ENCODE results near the gene DUS1L.
A peak's percentile ranks its signal among the peaks of the same experiment; 100 is the strongest.

DUS1L gene

DNA sequence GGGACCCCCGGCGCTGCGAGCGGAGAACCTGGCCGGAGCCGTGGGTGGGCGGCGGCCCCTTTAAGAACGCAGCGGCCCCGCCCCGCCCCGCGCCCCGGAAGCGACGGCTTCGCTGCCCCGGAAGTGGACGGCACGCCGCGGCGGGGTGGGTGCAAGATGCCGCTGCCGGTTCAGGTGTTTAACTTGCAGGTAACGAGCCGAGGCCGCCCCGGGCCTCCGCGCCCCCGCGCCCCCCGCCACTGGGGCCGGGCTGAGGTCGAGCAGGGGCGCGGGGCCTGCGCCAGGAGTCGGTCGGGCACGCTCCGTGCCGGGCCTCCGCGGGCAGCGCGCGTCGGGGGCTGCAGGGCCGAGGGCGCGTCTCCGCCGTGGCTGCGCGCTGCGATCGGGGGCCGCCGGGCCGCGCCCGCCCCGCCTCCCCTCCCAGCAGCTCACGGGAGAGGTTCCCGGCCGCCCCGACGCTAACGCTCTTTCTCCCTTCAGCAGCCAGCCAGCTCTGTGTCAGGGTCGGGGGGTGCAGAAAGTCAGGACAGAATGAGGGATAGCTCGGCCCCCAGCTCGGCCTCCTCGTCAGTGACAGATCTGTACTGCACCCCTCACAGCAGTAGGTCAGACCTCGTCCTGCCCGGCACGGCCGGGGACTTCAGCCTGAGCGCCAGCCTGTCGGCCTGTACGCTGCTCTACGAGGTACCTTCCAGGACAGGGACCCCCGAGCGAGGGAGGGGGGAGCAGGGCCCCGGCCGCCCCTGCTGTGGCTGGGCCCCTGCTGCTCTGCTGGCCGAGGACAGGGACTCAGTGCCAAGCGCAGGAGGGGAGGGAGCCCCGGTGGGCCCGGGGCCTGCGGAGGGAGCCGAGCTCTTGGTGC lies 13.6 kb downstream of the DUS1L start, which contains the start of the genes GPS1 and RFNG:
Gene GPS1, plus strand, starts transcription at position 123 of the 862 bp plus-strand sequence. Its CDS starts 34 bp downstream, at position 157.
Gene RFNG, minus strand, starts transcription at position 36 of the 862 bp plus-strand sequence. CDS start 45 bp downstream, outside the sequence.
- TF ChIP-seq, protein P1, sequence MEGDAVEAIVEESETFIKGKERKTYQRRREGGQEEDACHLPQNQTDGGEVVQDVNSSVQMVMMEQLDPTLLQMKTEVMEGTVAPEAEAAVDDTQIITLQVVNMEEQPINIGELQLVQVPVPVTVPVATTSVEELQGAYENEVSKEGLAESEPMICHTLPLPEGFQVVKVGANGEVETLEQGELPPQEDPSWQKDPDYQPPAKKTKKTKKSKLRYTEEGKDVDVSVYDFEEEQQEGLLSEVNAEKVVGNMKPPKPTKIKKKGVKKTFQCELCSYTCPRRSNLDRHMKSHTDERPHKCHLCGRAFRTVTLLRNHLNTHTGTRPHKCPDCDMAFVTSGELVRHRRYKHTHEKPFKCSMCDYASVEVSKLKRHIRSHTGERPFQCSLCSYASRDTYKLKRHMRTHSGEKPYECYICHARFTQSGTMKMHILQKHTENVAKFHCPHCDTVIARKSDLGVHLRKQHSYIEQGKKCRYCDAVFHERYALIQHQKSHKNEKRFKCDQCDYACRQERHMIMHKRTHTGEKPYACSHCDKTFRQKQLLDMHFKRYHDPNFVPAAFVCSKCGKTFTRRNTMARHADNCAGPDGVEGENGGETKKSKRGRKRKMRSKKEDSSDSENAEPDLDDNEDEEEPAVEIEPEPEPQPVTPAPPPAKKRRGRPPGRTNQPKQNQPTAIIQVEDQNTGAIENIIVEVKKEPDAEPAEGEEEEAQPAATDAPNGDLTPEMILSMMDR (IDR thresholded peaks at IDR 0.05; ENCODE audit: control insufficient read depth, insufficient read depth, low read depth, low read length, missing control alignments) = no peak
- DNase-seq (ENCODE audit: low read depth) = no peak
- peak within 1 kb of the TSS; percentile 74 for H3K4me3 ChIP-seq (ENCODE audit: control insufficient read depth, low read depth, low read length)

DNA sequence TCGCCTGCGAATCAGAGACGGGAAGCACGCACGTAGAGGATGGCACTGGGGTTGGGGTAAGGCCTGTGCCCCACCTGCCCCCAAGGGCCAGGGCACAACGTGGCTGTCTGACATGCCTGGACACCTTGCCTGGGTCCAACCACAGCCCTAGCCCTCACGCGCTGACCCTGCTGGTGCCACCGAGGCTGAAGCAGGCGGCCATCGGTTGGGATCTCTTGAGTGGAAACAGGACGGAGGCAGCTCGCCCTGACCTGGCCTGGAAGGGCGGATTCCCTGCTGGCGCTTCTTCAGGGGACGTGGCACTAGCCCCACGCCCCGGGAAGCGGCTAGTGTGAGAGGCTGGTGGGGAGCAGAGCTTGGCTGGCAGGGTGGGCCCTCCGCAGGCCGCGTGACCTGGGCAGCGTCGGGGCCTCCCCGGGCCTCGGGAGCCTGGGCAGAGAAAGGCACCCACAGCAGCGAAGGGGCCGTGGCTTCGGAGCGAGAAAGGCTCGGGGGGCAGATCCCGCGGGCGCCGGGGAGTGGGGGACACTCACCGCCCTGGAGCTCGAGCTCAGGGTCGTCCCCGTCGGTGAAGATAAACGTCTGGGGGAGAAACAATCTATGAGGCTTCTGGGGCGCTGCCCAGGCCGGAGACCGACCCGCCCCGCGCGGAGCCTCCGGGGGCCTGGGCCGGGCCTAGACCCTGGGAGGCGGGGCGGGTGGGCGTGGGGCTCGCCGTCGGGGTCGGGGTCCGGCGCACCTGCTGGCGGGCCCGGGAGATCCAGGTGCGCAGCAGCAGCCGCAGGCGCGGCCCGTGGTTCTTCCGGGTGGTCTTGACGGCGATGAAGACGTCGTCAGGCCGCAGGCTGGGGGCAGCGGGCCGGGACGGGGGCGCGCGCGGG lies 14.6 kb downstream of the DUS1L start:
- H3K4me3 ChIP-seq (ENCODE audit: control insufficient read depth, low read depth, low read length) = peak overlapping the region; percentile 74
- no peak for DNase-seq (ENCODE audit: low read depth)
- TF ChIP-seq, protein P1 (IDR thresholded peaks at IDR 0.05; ENCODE audit: control insufficient read depth, insufficient read depth, low read depth, low read length, missing control alignments) = no peak

DNA sequence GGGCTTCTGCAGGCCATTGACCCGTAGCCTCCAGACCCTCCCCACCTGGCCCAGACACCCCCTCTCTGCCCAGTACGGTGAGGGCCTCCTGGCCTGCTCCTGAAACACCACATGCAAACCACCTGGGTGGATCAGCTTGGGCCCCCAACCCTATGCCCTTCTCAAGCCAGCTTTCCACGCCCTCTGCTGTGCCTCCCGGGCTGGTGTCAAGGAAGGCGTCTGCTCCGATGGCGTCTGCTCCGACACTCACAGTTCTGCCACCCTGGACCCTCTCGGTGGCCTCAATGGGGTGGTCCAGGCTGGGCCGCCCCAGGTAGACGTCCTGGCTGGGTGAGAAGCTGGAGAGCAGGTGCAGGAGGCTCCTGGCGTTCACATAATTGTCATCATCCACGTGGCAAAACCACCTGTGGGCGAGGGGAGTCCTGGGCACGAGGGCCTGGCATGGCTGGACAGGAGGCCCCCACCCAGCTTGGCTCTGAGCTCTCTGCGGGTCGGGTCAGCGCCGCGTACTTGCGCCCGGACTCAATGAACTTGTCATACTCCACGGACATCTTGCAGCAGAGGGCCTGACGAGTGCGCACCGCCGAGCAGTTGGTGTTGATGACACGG lies 15.3 kb downstream of the DUS1L start:
- TF ChIP-seq, protein P1 (IDR thresholded peaks at IDR 0.05; ENCODE audit: control insufficient read depth, insufficient read depth, low read depth, low read length, missing control alignments) = no peak
- no peak for DNase-seq (ENCODE audit: low read depth)
- peak overlapping the region; percentile 74 for H3K4me3 ChIP-seq (ENCODE audit: control insufficient read depth, low read depth, low read length)

DNA sequence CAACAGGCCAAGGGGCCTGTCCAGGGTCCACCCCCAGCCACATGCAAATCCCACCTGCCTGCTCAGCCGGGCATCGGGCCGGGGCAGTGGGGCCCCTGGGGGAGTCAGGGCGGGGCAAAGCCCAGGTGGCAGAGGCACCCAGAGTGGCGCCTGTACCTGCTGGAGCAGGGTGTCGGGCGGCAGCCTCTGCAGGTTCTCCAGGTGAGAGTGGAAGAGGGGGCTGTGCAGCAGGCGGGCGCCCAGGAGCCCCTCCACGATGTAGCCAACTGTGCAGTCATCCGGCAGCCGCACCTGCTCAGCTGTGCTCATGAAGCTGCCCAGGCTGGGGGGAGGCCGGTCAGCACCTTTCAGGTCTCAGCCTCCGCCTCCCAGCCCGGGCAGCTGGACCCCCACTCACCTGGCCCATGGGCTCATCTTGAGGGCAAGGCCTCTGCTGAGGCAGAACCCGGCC lies 16.1 kb downstream of the DUS1L start:
- TF ChIP-seq, protein P1 (IDR thresholded peaks at IDR 0.05; ENCODE audit: control insufficient read depth, insufficient read depth, low read depth, low read length, missing control alignments) = no peak
- DNase-seq (ENCODE audit: low read depth) = no peak
- H3K4me3 ChIP-seq (ENCODE audit: control insufficient read depth, low read depth, low read length) = no peak overlapping the region

DNA sequence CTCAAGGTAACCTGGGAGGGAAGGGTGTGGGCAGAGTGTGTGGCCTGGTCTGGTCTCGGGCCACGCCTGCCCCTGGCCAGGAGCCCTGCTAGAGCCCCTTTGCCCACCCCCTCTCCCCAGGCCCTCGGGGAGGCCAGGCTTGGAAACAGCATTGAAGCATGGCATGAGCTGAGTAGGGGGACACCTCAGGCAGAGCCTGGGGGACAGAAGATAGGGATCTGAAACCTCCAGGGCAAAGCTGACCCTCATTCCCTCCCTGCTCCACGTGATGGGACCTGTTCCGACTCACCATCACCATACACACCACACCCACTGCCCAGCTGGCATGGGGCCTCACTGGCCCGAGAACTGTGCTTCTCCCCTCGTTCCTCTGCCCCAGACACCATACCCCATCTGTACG lies 16.5 kb downstream of the DUS1L start:
- no peak overlapping the region for H3K4me3 ChIP-seq (ENCODE audit: control insufficient read depth, low read depth, low read length)
- no peak for DNase-seq (ENCODE audit: low read depth)
- TF ChIP-seq, protein P1 (IDR thresholded peaks at IDR 0.05; ENCODE audit: control insufficient read depth, insufficient read depth, low read depth, low read length, missing control alignments) = no peak

DNA sequence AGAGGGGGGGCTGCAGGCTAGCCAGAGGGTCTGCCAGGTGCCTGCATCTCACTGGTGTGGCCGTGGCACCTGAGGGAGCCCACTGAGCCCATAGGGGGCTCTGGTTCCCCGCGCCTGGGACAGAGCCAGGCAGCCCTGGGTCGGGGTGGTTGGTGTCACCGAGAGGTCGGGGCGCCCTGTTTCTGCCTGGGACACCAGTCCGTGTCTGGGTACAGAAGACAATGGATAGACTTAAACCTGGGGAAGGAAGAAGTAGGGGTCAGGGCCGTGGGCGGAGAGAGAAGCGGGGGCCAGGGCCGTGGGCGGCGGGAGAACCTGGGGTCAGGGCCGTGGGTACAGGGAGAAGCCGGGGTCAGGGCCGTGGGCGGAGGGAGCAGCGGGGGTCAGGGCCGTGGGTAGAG lies 17.0 kb downstream of the DUS1L start:
- TF ChIP-seq, protein P1 (IDR thresholded peaks at IDR 0.05; ENCODE audit: control insufficient read depth, insufficient read depth, low read depth, low read length, missing control alignments) = no peak
- DNase-seq (ENCODE audit: low read depth) = no peak
- H3K4me3 ChIP-seq (ENCODE audit: control insufficient read depth, low read depth, low read length) = no peak overlapping the region
